Endometrial microvascular endothelial cells (primary cell): ENCODE measurements around the gene ABCA13. TPM values are rescaled to one million over a fixed set of nuclear protein-coding genes. Genes with fewer than 3 reads are reported as not detected.
"Not testable (repeated sequence)": the region's sequence is repeated elsewhere in the genome, so short reads cannot be mapped to it uniquely, and the experiment has no call there.

ENCODE experiments used
- in situ Hi-C: cut with HindIII; loops from 2 replicates; pipeline ENCODE4 v1.10.0; 2017; ENCODE audit warnings: low sequenced_read_pairs, low pct_unique_long_range_greater_than_20kb; ENCODE audit errors: inconsistent ontology term
- total RNA-seq: library from RNA; depleted of rRNA; stranded (reverse); fragments of >200 nt; gene quantifications from one replicate; pipeline ENCODE4 v1.2.3, GENCODE V29; 2015; ENCODE audit errors: inconsistent ontology term

ABCA13 gene, protein sequence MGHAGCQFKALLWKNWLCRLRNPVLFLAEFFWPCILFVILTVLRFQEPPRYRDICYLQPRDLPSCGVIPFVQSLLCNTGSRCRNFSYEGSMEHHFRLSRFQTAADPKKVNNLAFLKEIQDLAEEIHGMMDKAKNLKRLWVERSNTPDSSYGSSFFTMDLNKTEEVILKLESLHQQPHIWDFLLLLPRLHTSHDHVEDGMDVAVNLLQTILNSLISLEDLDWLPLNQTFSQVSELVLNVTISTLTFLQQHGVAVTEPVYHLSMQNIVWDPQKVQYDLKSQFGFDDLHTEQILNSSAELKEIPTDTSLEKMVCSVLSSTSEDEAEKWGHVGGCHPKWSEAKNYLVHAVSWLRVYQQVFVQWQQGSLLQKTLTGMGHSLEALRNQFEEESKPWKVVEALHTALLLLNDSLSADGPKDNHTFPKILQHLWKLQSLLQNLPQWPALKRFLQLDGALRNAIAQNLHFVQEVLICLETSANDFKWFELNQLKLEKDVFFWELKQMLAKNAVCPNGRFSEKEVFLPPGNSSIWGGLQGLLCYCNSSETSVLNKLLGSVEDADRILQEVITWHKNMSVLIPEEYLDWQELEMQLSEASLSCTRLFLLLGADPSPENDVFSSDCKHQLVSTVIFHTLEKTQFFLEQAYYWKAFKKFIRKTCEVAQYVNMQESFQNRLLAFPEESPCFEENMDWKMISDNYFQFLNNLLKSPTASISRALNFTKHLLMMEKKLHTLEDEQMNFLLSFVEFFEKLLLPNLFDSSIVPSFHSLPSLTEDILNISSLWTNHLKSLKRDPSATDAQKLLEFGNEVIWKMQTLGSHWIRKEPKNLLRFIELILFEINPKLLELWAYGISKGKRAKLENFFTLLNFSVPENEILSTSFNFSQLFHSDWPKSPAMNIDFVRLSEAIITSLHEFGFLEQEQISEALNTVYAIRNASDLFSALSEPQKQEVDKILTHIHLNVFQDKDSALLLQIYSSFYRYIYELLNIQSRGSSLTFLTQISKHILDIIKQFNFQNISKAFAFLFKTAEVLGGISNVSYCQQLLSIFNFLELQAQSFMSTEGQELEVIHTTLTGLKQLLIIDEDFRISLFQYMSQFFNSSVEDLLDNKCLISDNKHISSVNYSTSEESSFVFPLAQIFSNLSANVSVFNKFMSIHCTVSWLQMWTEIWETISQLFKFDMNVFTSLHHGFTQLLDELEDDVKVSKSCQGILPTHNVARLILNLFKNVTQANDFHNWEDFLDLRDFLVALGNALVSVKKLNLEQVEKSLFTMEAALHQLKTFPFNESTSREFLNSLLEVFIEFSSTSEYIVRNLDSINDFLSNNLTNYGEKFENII (N-terminal part only)
- under 0.01 TPM for total RNA-seq

DNA sequence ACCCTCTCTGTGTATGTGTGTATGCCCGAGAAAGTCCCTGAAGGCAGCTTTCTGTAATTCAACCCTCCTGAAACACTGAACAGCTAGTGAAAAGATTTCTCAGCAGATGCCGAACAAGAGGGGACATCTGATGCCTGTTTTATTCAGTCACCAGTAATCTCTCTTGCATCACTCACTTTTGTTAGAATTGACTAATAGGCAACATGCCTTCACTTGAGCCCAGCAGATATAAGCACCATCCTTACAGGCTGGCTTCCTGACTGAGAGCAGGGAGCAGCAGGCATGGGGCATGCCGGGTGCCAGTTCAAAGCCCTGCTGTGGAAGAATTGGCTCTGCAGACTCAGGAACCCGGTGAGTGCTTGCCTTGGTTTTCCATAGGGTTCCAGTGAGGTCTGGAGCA, at the start of gene ABCA13:
Gene ABCA13 (plus strand): TSS at position 257 of the 400 bp plus-strand sequence. CDS start 26 bp downstream, at position 283.
- in situ Hi-C loops: no loop called here

DNA sequence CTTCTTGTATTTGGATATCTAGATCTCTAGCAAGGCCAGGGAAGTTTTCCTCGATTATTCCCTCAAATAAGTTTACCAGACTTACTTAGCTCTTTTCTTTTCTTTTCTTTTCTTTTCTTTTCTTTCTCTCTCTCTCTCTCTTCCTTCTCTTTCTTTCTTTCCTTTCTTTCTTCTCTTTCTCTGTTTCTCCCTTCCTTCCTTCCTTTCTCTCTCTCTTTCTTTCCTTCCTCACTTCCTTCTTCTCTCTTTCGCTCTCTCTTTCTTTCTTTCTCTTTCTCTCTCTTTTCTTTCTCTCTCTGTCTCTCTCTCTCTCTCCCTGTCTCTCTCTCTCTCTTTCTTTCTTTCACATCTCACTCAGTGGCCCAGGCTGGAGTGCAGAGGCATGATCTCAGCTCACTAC, 45.2 kb upstream of the ABCA13 start:
- in situ Hi-C loops: no loop called here

GRCh38 chr7:48130658-48131108, 40.6 kb upstream of the ABCA13 start:
- in situ Hi-C loops: no loop called here

DNA sequence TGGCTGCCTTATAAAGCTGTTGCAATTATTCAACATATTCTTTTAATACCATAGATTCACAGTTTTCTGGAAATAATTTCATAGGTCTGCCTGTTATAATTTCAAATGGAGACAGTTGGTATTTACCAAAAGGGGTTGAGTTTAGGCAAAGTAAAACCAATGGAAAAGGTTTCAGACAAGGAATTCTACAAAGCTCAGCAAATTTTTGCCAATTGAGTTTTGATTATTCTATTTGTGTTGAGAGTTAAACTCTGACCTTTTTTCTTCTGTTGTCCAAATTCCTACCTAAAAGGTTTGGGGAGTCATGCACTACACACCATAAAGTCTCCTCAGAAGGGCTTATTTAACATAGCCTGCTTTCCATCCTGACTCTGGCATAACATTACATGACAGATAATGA, 38.5 kb upstream of the ABCA13 start:
- in situ Hi-C loops: no loop called here

GRCh38 chr7:48139459-48139858, 31.8 kb upstream of the ABCA13 start:
- in situ Hi-C loops: no loop called here

GRCh38 chr7:48140001-48140681, 31.1 kb upstream of the ABCA13 start:
- in situ Hi-C loops: no loop called here

DNA sequence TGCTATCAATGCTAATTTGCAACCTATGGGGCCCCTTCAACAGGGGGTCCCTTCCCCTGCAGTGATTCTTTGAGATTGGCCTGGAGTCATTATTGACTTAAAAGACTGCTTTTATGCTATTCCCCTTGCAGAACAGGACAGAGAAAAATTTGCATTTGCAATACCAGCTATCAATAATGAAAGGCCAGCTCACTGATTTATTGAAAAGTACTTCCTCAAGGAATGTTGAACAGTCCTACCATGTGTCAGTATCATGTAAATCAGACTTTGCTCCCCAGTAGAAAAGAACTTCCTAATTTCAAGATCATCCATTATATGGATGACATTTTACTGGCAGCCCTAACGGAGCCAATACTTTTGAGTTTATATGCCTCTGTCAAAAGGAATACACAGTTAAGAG, 29.7 kb upstream of the ABCA13 start:
- in situ Hi-C loops: no loop called here

GRCh38 chr7:48144291-48144768, 26.9 kb upstream of the ABCA13 start:
- in situ Hi-C loops: no loop called here

DNA sequence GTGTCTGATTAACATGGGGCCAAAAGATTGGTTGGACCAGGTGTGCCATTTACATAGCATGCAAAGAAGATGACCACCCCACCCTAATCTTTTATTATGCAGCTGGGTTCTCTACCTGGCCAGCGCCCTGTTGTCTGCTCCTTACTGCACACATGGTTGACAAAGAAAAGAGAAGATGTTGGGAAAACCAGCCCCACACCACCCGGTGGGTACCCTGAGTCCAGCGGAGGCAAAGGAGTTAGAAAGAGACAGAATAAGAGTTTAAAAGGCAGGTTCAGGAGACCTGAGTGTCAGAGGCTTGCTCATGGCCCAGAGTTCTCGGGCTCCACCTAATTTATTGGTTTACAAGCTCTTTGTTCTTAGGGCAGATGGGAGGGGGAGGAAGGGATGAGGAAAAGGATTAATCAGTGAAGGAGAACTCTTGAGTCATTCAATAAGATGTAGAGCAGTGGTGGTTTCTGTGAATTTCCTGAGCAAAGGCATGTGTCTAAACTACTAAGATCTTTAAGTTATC, 24.1 kb upstream of the ABCA13 start:
- in situ Hi-C loops: no loop called here

GRCh38 chr7:48147690-48148089, 23.6 kb upstream of the ABCA13 start:
- in situ Hi-C loops: not testable (repeated sequence)

- in situ Hi-C loops: no loop called here
Observed at GRCh38 chr7:48148311-48148710, 22.9 kb upstream of the ABCA13 start.

DNA sequence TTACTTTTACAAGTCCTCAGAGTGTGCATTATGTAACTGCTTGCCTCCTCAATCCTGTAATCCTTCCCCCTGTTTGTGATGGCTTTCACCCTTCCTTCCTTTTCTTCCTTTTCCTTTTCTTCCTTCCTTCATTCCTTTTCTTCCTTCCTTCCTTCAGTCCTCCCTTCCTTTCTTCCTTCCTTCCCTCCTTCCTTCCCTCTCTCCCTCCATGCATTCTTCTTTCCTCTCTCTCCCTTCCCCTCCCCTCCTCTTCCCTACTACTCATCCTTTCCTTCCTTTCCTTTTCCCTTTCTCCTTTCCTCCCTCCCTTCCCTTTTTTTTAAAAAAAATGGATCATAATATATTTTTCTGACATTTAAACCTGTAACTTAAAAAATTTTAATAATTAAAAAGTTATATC, 22.2 kb upstream of the ABCA13 start:
- in situ Hi-C loops: no loop called here

DNA sequence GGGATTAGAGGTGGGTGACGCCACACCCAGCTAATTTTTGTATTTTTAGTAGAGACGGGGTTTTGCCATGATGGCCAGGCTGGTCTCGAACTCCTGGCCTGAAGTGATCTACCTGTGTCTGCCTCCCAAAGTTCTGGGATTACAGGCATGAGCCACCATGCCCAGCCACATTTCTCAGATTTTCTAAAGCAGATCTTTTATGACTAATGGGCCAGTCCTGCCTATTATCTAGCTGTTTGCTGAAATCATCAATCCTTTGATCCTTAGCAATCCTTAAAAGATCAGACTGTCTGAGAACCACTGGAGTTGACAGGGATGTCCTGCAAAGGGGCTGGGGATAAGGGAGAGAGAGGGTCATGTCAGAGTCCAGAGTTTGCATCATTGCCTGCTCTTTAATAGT, 21.2 kb upstream of the ABCA13 start:
- in situ Hi-C loops: no loop called here

DNA sequence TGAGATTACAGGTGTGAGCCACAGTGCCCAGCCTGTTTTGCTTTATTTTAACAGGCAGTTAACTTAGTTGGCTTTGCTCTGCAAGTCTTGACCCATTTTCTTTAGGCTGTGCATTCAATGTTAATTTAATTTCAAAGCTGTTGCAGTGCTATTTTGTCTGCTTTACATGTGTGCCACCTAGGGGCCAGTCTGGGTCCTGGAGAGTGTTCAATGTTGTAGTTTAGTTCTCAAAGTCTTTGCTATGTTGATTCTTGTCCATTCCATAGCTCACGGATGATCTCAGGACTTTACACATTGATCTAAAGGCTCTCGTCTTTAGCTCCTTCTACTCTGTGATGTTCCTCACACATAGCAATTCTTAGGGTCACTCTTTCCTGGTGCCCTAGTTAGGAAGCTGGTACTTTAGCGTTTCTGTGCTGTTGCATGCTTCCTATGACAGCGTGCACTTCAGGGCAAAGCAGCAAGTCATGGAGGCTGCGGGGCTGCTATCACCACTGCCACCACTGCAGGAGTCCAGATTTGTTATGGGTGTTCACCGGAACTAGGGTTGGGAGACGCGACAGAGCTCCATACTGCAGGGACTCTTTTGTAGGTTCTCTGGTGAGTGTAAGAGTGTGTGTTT, 16.4 kb upstream of the ABCA13 start:
- in situ Hi-C loops: no loop called here

GRCh38 chr7:48158404-48158803, 12.9 kb upstream of the ABCA13 start:
- in situ Hi-C loops: no loop called here

GRCh38 chr7:48161407-48162125, 9.7 kb upstream of the ABCA13 start:
- in situ Hi-C loops: no loop called here

- in situ Hi-C loops: no loop called here
Observed at GRCh38 chr7:48165157-48165556, 6.1 kb upstream of the ABCA13 start.
